ENCODE results near the gene CIAO2B.

The CIAO2B gene

GRCh38 chr16:66915041-66915440 lies 19.2 kb downstream of the CIAO2B start:
- DNase-seq (ENCODE audit: low spot score), result no peak
- TF ChIP-seq, protein P1, sequence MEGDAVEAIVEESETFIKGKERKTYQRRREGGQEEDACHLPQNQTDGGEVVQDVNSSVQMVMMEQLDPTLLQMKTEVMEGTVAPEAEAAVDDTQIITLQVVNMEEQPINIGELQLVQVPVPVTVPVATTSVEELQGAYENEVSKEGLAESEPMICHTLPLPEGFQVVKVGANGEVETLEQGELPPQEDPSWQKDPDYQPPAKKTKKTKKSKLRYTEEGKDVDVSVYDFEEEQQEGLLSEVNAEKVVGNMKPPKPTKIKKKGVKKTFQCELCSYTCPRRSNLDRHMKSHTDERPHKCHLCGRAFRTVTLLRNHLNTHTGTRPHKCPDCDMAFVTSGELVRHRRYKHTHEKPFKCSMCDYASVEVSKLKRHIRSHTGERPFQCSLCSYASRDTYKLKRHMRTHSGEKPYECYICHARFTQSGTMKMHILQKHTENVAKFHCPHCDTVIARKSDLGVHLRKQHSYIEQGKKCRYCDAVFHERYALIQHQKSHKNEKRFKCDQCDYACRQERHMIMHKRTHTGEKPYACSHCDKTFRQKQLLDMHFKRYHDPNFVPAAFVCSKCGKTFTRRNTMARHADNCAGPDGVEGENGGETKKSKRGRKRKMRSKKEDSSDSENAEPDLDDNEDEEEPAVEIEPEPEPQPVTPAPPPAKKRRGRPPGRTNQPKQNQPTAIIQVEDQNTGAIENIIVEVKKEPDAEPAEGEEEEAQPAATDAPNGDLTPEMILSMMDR (IDR thresholded peaks at IDR 0.05; ENCODE audit: extremely low read depth, missing control alignments), result no peak

- TF ChIP-seq, protein P1 (IDR thresholded peaks at IDR 0.05; ENCODE audit: extremely low read depth, missing control alignments), result no peak
- DNase-seq (ENCODE audit: low spot score), result no peak
Observed at GRCh38 chr16:66914541-66914940, 19.7 kb downstream of the CIAO2B start.

DNA sequence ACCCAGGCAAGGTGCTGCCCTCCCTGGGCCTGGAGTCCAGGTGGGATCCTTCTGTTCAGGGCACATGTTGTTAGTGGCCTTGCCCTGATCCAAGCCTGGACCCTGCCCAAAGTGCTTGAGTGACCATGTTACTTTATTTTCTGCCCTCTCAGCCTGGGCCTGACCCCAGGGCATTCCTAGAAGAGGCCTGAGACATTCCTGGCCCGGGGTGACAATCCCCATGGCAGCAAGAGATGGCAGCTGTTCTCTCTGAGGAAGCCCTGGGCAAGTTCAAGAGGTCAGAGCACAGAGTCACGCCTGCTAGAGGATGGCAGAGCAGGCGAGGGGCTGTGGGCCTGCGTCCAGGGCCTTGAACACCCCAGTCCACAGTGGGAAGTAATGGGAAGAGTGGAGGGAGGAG lies 20.5 kb downstream of the CIAO2B start:
- TF ChIP-seq, protein P1 (IDR thresholded peaks at IDR 0.05; ENCODE audit: extremely low read depth, missing control alignments), result no peak
- DNase-seq (ENCODE audit: low spot score), result no peak

- TF ChIP-seq, protein P1 (IDR thresholded peaks at IDR 0.05; ENCODE audit: extremely low read depth, missing control alignments), result no peak
- no peak for DNase-seq (ENCODE audit: low spot score)
Observed at GRCh38 chr16:66913081-66913480, 21.1 kb downstream of the CIAO2B start.

GRCh38 chr16:66911801-66912200 lies 22.4 kb downstream of the CIAO2B start:
- TF ChIP-seq, protein P1 (IDR thresholded peaks at IDR 0.05; ENCODE audit: extremely low read depth, missing control alignments), result no peak
- no peak for DNase-seq (ENCODE audit: low spot score)

GRCh38 chr16:66911112-66911511 lies 23.1 kb downstream of the CIAO2B start:
- DNase-seq (ENCODE audit: low spot score), result no peak
- TF ChIP-seq, protein P1 (IDR thresholded peaks at IDR 0.05; ENCODE audit: extremely low read depth, missing control alignments), result no peak

DNA sequence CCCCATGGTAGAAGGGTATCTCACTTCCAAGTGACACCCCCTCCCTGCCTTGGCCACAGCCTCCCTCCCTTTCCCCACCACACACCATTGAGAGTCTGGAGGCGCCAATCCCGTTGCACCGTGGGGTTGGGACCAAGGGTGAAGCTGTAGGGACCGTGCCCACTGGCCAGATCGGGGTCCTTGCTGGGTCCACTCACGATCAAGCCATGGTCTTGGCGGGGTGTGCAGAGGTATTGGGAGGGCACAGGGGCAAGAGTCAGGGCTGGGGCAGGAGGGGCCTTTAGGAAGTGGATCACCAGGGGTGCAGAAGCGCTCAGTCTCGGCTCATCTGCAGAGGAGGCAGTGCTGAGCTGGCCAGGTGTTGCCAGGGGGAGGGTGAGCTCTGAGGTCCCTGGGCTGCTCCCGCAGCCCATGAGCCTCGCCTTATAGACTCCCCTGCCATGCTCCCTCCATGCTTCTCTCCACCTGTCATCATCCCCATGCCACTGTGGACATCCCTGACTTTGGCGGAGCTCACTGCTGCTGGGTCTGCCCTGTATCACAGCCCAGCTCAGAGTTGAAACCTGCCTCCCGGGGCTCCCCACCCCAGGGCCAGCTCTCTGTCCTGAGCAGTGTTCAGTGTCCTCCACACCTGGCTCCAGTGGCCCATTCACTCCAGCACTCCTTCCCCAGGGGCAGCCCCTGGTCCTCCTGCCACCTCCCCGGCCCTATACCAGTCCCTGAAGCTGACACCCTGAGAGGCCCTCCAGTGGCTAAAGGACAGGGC lies 23.8 kb downstream of the CIAO2B start:
- DNase-seq (ENCODE audit: low spot score), result no peak
- TF ChIP-seq, protein P1 (IDR thresholded peaks at IDR 0.05; ENCODE audit: extremely low read depth, missing control alignments), result no peak
